Fibroblast of villous mesenchyme (primary cell): ENCODE results near the gene AMACR. TPM values are rescaled to one million over a fixed set of nuclear protein-coding genes. Genes with fewer than 3 reads are reported as not detected.

Experiments used
- DNase-seq: peaks from one replicate; pipeline ENCODE4 v3.0.0-alpha.2; 2010; ENCODE audit warnings: low read depth
- H3K4me3 ChIP-seq: 2 replicates; pipeline ENCODE4 v1.5.1; 2011; ENCODE audit warnings: low read depth, mild to moderate bottlenecking, low read length
- CTCF ChIP-seq: IDR thresholded peaks from 2 replicates; pipeline ENCODE4 v1.5.1; 2012; ENCODE audit warnings: low read depth, mild to moderate bottlenecking, low read length; ENCODE audit not compliant: insufficient read depth
- total RNA-seq: library from RNA; depleted of rRNA; stranded (reverse); fragments of >200 nt; gene quantifications from 2 replicates; pipeline ENCODE4 v1.2.3, GENCODE V29; 2012

Gene AMACR
- total RNA-seq, 1 donor: 17.7 TPM

- no peak for TF ChIP-seq CTCF
- no peak overlapping the region for H3K4me3 ChIP-seq
- no peak for DNase-seq
Measured at GRCh38 chr5:33985447-33985846, 22.4 kb downstream of the AMACR start.

GRCh38 chr5:33984671-33985124 lies 23.2 kb downstream of the AMACR start, which contains the start of gene SLC45A2:
Gene SLC45A2, minus strand, starts transcription at chr5:33984693. Its CDS starts 110 bp downstream, at chr5:33984583.
- TF ChIP-seq CTCF: no peak
- no peak for DNase-seq
- no peak within 1 kb of the TSS for H3K4me3 ChIP-seq

GRCh38 chr5:33984178-33984577 lies 23.7 kb downstream of the AMACR start:
- no peak for TF ChIP-seq CTCF
- H3K4me3 ChIP-seq: no peak overlapping the region
- DNase-seq: no peak

GRCh38 chr5:33981408-33982162 lies 26.3 kb downstream of the AMACR start:
- no peak for DNase-seq
- TF ChIP-seq CTCF: no peak
- H3K4me3 ChIP-seq: no peak overlapping the region

GRCh38 chr5:33980030-33980429 lies 27.8 kb downstream of the AMACR start:
- no peak for DNase-seq
- H3K4me3 ChIP-seq: no peak overlapping the region
- TF ChIP-seq CTCF: no peak

- DNase-seq: no peak
- TF ChIP-seq CTCF: no peak
- no peak overlapping the region for H3K4me3 ChIP-seq
Measured at GRCh38 chr5:33978306-33978705, 29.5 kb downstream of the AMACR start.

- no peak for TF ChIP-seq CTCF
- no peak overlapping the region for H3K4me3 ChIP-seq
- no peak for DNase-seq
Measured at GRCh38 chr5:33976307-33976706, 31.5 kb downstream of the AMACR start.
